Measurements from ENCODE around the gene SULT1E1. TPM values are rescaled to one million over a fixed set of nuclear protein-coding genes. Genes with fewer than 3 reads are reported as not detected.
A peak's percentile ranks its signal among the peaks of the same experiment; 100 is the strongest.

SULT1E1 gene, protein sequence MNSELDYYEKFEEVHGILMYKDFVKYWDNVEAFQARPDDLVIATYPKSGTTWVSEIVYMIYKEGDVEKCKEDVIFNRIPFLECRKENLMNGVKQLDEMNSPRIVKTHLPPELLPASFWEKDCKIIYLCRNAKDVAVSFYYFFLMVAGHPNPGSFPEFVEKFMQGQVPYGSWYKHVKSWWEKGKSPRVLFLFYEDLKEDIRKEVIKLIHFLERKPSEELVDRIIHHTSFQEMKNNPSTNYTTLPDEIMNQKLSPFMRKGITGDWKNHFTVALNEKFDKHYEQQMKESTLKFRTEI
- total RNA-seq, result not detected

DNA sequence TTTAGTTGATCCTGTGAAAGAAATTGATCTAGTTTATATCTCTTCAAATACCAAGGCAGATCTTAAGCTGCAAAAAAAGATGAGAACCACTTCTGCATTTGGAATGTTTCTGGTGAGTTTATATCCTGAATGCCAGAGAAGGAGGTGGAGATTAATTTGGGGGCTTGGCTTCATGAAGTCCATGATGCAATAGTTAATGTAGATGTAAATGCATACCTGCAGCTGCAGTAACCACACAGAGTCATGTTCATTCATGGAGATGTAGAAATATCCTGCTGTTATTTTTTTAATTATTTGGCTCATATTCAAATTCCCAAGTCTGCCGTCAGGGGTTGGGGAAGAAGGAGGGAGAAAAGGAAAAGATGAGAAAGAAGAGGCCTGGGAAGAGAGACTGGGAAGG lies at the start of gene SULT1E1:
TSS of gene SULT1E1 (minus strand) at position 94 of the 400 bp plus-strand sequence. CDS start 2,501 bp downstream, outside the sequence.
- Mint-ChIP-seq H3K27ac (no peak within 1 kb of the TSS), H3K4me3 (no peak within 1 kb of the TSS), H3K9me3 (no peaks in the 10 kb centered on the region), H3K27me3 (ENCODE audit: low read depth) (peaks cover 2% of the 10 kb centered on the region), H3K36me3 (ENCODE audit: low read depth) (no peaks in the 10 kb centered on the region), H3K4me1 (ENCODE audit: low read depth) (no peaks in the 10 kb centered on the region)
- CTCF ChIA-PET, result interaction anchor here (1.0 kb wide), 1 partner anchor 36 kb away, joined by 3 read pairs; no protein-coding TSS in a partner anchor
- intact Hi-C loops (cut with micrococcal nuclease), result no loop called here
- no peak for DNase-seq

DNA sequence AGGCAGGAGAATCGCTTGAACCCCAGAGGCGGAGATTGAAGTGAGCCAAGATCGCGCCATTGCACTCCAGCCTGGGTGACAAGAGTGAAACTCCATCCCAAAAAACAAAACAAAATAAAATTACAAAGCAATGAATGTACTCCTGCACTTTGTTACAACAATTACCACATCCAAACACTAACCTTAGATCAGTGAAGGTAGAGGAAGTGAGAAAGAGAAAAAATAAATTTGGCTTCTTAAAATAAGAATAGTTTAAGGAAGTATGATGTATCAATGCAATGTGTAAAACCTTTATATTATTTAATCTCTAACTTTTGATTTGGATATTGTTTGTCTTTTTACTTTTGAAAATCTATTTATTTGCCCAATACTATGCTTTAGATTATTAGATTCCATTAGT lies 49.2 kb upstream of the SULT1E1 start:
- Mint-ChIP-seq H3K27ac (no peak overlapping the region), H3K36me3 (ENCODE audit: low read depth) (no peaks in the 10 kb centered on the region), H3K27me3 (ENCODE audit: low read depth) (peaks cover 6% of the 10 kb centered on the region), H3K4me1 (ENCODE audit: low read depth) (no peaks in the 10 kb centered on the region), H3K4me3 (no peak overlapping the region), H3K9me3 (no peaks in the 10 kb centered on the region)
- intact Hi-C loops (cut with micrococcal nuclease), result no loop called here
- DNase-seq, result no peak
- CTCF ChIA-PET, result no interaction called here

DNA sequence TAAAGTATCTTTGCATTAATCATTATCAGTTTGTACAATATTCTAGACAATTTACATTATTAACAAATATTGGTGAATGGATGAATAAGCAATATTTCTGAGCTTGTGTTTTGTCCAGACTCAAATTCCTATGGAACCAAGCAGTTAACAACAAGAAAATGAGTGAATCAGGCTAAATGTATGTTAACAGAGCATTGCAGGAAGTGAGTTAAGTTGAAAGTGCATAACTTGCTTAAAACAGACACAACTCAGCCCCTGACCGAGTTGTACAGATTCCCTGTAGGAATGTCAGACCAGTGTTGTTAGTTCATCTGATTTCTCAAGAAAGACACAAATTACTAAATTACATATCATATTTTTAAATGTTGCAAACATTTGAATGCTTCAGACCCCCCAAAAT lies 47.2 kb upstream of the SULT1E1 start:
- no peak overlapping the region for H3K4me3 Mint-ChIP-seq
- H3K27me3 Mint-ChIP-seq (ENCODE audit: low read depth), result peaks cover 9% of the 10 kb centered on the region
- H3K4me1 Mint-ChIP-seq (ENCODE audit: low read depth), result no peaks in the 10 kb centered on the region
- H3K36me3 Mint-ChIP-seq (ENCODE audit: low read depth), result no peaks in the 10 kb centered on the region
- intact Hi-C loops (cut with micrococcal nuclease), result no loop called here
- no peak for DNase-seq
- H3K9me3 Mint-ChIP-seq, result no peaks in the 10 kb centered on the region
- CTCF ChIA-PET, result no interaction called here
- H3K27ac Mint-ChIP-seq, result no peak overlapping the region

DNA sequence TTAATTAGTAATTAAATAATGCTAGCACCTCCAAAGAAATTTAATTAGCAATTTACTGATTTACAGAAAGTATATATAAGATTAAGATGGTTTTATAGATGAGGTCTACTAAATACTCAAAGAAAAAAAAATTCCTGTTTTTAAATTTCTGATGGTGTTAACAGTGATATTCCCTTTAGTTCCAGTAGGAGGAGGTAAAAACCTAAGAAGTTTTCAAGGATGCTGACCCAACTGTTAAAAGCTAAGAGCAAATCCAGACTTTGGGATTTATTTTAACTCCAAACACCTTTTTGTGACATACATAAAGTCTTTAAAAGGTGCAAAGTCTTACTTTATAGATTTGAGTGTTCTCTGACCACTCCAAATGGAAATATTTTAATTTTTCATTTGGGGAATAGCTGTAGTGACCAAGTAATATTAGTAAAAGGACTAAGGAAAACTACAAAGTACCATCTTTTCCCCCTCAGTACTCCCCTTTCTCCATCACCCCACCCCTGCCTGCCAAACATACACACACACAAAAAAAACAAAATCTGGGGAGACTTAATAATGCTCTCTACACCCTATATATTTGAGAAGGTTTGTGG lies 36.7 kb upstream of the SULT1E1 start:
- Mint-ChIP-seq H3K36me3 (ENCODE audit: low read depth) (no peaks in the 10 kb centered on the region), H3K27ac (no peak overlapping the region), H3K9me3 (no peaks in the 10 kb centered on the region), H3K4me1 (ENCODE audit: low read depth) (no peaks in the 10 kb centered on the region), H3K4me3 (no peak overlapping the region), H3K27me3 (ENCODE audit: low read depth) (peaks cover 22% of the 10 kb centered on the region)
- CTCF ChIA-PET, result no interaction called here
- intact Hi-C loops (cut with micrococcal nuclease), result loop anchor here (1.0 to 2.0 kb wide), 2 partner anchors 287 to 608 kb away; no protein-coding TSS in a partner anchor
- no peak for DNase-seq

DNA sequence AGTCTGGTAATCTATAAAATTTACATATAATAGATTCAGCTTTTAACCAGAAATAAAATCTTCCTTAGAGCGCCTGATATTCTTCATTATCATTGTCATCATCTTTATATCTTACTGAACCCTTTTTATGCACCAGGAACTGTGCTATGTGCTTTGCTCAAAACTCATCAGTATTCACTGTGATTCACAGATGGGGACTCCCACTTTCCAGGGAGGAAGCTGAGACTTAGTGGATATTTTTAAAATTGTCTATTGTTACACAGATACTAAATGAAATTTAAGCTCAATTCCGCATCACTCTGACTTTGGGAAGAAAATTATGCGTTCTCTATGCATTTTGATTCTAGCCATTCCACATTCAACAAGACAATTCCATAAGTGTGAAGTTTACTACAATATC lies 34.8 kb upstream of the SULT1E1 start:
- no peak for DNase-seq

DNA sequence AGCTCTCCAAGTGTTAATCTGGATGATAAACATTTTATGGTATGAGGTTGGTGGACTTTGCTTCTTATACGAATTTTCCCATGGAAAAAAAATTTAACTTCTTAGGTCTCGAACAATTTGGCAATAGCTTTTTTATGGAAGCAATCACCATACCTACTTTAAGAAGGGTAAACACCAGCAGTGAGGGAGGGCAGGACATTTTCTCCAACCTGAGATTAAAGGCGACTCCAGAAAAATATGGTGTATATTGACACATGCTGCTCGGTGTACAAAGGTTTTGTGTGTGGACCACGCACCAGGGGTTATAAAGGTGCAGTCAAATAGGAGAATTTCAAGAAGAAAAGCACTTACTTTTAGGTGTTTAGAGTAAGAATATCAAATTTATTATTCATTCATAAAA lies 34.2 kb upstream of the SULT1E1 start:
- intact Hi-C loops (cut with micrococcal nuclease), result no loop called here
- no peak overlapping the region for H3K27ac Mint-ChIP-seq
- no peaks in the 10 kb centered on the region for H3K36me3 Mint-ChIP-seq (ENCODE audit: low read depth)
- no peak for DNase-seq
- H3K4me3 Mint-ChIP-seq, result no peak overlapping the region
- no peaks in the 10 kb centered on the region for H3K4me1 Mint-ChIP-seq (ENCODE audit: low read depth)
- no peaks in the 10 kb centered on the region for H3K9me3 Mint-ChIP-seq
- CTCF ChIA-PET, result interaction anchor here (0.7 to 0.9 kb wide), 2 partner anchors 63 to 71 kb away, joined by 3 read pairs; no protein-coding TSS in a partner anchor
- peaks cover 22% of the 10 kb centered on the region for H3K27me3 Mint-ChIP-seq (ENCODE audit: low read depth)

More for the DNA sequence above, 34.8 kb upstream of the SULT1E1 start:
- CTCF ChIA-PET, result interaction anchor here (0.6 to 0.9 kb wide), 2 partner anchors 63 to 278 kb away, joined by 3 to 4 read pairs; no protein-coding TSS in a partner anchor
- Mint-ChIP-seq H3K9me3 (no peaks in the 10 kb centered on the region), H3K36me3 (ENCODE audit: low read depth) (no peaks in the 10 kb centered on the region), H3K4me3 (no peak overlapping the region), H3K4me1 (ENCODE audit: low read depth) (no peaks in the 10 kb centered on the region), H3K27me3 (ENCODE audit: low read depth) (peaks cover 22% of the 10 kb centered on the region), H3K27ac (no peak overlapping the region)
- intact Hi-C loops (cut with micrococcal nuclease), result no loop called here

DNA sequence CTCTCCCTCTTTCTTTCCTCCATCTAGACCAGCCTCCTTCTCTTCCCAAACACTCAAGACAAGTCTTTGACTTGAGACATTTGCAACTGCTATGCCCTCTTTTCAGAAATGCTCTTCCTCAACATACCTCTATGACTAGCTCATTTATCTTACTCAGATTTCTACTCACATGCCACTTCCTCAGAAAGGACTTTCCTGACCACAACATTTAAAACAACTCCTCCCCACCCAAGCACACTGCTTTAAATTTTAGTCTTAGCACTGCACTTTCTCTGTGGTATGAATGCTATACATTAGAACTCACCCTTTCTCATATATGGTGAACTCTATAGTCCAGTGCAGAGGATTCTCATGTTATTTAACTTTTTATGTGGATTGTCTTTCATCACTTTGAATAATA lies 28.4 kb upstream of the SULT1E1 start:
- CTCF ChIA-PET, result no interaction called here
- Mint-ChIP-seq H3K4me1 (ENCODE audit: low read depth) (peaks cover 3% of the 10 kb centered on the region), H3K4me3 (no peak overlapping the region), H3K27ac (no peak overlapping the region), H3K9me3 (peaks cover 3% of the 10 kb centered on the region), H3K27me3 (ENCODE audit: low read depth) (peaks cover 5% of the 10 kb centered on the region), H3K36me3 (ENCODE audit: low read depth) (no peaks in the 10 kb centered on the region)
- intact Hi-C loops (cut with micrococcal nuclease), result loop anchor here (10.0 kb wide), 1 partner anchor 1614 kb away; no protein-coding TSS in a partner anchor
- no peak for DNase-seq

DNA sequence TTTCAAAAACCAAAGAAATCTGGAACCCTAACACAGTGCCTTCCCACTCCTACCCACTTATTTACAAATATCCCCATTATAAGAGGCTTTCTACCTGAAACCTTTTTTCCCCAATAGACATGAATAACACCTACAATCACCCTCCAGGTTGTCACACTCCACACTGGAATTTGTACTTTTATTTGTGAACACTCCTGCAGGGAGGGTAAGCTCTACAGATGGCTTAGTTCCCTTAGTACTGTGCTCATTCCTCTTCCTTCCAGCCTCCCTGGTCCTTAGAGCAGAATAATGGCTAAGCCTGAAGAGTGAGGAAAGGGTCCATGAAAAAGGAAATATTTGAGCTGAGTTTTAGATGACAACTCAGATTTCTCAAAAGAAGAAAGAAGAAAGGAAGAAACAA lies 22.2 kb upstream of the SULT1E1 start:
- H3K27me3 Mint-ChIP-seq (ENCODE audit: low read depth), result peaks cover 1% of the 10 kb centered on the region
- H3K27ac Mint-ChIP-seq, result no peak overlapping the region
- intact Hi-C loops (cut with micrococcal nuclease), result loop anchor here (5.0 to 10.0 kb wide), 2 partner anchors 675 to 1607 kb away; no protein-coding TSS in a partner anchor
- peaks cover 5% of the 10 kb centered on the region for H3K9me3 Mint-ChIP-seq
- H3K36me3 Mint-ChIP-seq (ENCODE audit: low read depth), result no peaks in the 10 kb centered on the region
- no peak for DNase-seq
- H3K4me1 Mint-ChIP-seq (ENCODE audit: low read depth), result peaks cover 3% of the 10 kb centered on the region
- no peak overlapping the region for H3K4me3 Mint-ChIP-seq
- CTCF ChIA-PET, result interaction anchor here (1.1 to 3.3 kb wide), 5 partner anchors 58 to 200 kb away, joined by 3 to 24 read pairs (median 6); no protein-coding TSS in a partner anchor

DNA sequence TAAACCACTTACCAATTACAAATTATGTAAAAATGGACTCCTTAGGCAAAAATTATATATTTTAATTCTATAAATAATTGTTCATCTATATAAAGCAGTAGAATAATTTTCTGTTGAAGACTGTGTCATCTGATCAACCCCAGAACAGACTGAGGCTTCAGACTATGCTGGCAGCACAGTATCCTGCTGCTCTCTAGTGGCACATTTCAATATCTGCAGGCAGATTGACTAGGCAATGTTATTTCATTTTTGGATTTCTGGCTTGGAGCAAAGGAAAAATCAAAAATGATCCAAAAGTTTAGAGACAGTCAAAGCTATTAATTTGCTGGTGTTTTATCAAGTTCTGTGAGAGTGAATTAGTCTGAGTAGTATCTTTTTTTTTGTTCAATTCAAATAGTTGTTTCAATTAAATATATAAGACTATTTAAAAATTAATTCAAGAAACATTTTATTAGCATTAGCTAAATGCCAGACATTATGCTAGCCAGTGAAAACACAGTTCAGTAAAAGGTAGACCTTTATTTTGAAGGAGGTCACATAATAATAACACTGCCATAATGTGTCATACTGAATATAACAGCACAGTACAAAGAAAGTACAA lies 21.3 kb upstream of the SULT1E1 start:
- no peak overlapping the region for H3K4me3 Mint-ChIP-seq
- no peak overlapping the region for H3K27ac Mint-ChIP-seq
- CTCF ChIA-PET, result interaction anchor here (0.6 to 3.3 kb wide), 18 partner anchors 14 to 702 kb away, joined by 3 to 24 read pairs (median 4); no protein-coding TSS in a partner anchor
- peaks cover 3% of the 10 kb centered on the region for H3K4me1 Mint-ChIP-seq (ENCODE audit: low read depth)
- H3K36me3 Mint-ChIP-seq (ENCODE audit: low read depth), result no peaks in the 10 kb centered on the region
- DNase-seq, result peak; percentile 39
- peaks cover 1% of the 10 kb centered on the region for H3K27me3 Mint-ChIP-seq (ENCODE audit: low read depth)
- intact Hi-C loops (cut with micrococcal nuclease), result loop anchor here (1.0 to 10.0 kb wide), 7 partner anchors 50 to 1606 kb away; no protein-coding TSS in a partner anchor
- peaks cover 5% of the 10 kb centered on the region for H3K9me3 Mint-ChIP-seq

DNA sequence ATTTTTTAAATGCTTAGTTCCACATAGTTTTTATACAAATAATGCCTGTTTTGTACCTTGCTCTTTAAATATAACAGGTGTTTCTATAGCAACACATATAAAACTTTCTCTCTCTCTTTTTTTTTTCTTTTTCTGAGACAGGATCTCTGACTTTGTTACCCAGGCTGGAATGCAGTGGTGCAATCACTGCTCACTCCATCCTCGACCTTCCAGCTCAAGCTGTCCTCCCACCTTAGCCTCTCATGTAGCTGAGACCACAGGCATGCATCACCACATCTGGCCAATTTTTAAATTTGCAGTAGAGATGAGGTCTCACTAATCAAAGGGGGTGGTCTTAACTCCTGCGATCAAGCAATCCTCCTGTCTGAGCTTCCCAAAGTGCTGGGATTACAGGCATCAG lies 18.3 kb upstream of the SULT1E1 start:
- DNase-seq, result no peak
- Mint-ChIP-seq H3K4me1 (ENCODE audit: low read depth) (peaks cover 5% of the 10 kb centered on the region), H3K27ac (no peak overlapping the region), H3K27me3 (ENCODE audit: low read depth) (peaks cover 1% of the 10 kb centered on the region), H3K4me3 (no peak overlapping the region), H3K36me3 (ENCODE audit: low read depth) (no peaks in the 10 kb centered on the region), H3K9me3 (peaks cover under 1% of the 10 kb centered on the region)
- intact Hi-C loops (cut with micrococcal nuclease), result no loop called here
- CTCF ChIA-PET, result interaction anchor here (2.9 kb wide), 1 partner anchor 54 kb away, joined by 12 read pairs; no protein-coding TSS in a partner anchor

DNA sequence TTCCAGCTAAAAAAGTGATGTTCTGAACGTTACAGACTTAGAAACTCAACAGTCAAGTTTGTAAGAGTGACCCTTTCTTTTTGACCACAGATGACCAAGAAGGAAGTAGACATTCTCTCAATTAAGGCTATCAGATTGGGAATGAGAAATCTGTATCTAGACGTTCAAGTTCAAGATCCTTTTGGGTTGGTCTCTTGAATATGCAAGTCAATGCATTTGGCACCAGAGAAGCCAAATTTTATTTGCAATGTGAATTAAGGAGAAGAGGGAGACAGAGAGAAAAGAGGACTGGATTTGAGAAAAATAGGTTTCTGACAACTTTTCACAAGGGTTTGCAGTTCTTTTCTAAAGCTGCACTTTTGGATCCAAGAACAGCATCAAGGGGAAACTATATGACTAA lies 17.5 kb upstream of the SULT1E1 start:
- no peaks in the 10 kb centered on the region for H3K9me3 Mint-ChIP-seq
- intact Hi-C loops (cut with micrococcal nuclease), result no loop called here
- peaks cover 5% of the 10 kb centered on the region for H3K4me1 Mint-ChIP-seq (ENCODE audit: low read depth)
- CTCF ChIA-PET, result interaction anchor here (2.9 kb wide), 1 partner anchor 53 kb away, joined by 12 read pairs; no protein-coding TSS in a partner anchor
- H3K27me3 Mint-ChIP-seq (ENCODE audit: low read depth), result no peaks in the 10 kb centered on the region
- no peak overlapping the region for H3K27ac Mint-ChIP-seq
- DNase-seq, result no peak
- no peak overlapping the region for H3K4me3 Mint-ChIP-seq
- no peaks in the 10 kb centered on the region for H3K36me3 Mint-ChIP-seq (ENCODE audit: low read depth)

DNA sequence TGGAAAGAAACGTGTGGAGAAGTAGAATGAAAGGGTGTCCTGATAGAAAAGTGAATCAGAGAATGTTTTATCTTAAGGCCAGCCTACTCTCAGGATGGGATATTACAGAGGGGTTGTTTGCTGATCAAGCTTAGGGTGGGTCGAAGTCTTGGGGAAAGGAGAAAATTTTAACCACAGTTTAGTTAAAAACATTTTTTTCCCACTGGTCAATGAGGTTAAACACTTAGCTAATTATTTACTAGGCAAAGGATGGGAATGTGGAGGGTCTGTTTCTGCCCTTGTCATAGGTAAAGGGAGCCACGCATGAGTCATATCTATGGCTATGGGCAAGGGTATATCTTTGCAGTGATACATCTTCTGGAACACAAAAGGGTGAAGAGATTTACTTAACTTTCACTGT lies 16.1 kb upstream of the SULT1E1 start:
- no peaks in the 10 kb centered on the region for H3K27me3 Mint-ChIP-seq (ENCODE audit: low read depth)
- H3K27ac Mint-ChIP-seq, result no peak overlapping the region
- peaks cover 2% of the 10 kb centered on the region for H3K9me3 Mint-ChIP-seq
- intact Hi-C loops (cut with micrococcal nuclease), result no loop called here
- peaks cover 2% of the 10 kb centered on the region for H3K36me3 Mint-ChIP-seq (ENCODE audit: low read depth)
- CTCF ChIA-PET, result no interaction called here
- no peak overlapping the region for H3K4me3 Mint-ChIP-seq
- DNase-seq, result no peak
- H3K4me1 Mint-ChIP-seq (ENCODE audit: low read depth), result peaks cover 5% of the 10 kb centered on the region
